Measurements from ENCODE around the gene CPZ.
"Not testable (repeated sequence)": the region's sequence is repeated elsewhere in the genome, so short reads cannot be mapped to it uniquely, and the experiment has no call there.

CPZ gene

GRCh38 chr4:8630240-8630905 lies 37.8 kb downstream of the CPZ start:
- not testable (repeated sequence) for H2AFZ ChIP-seq (ENCODE audit: insufficient read depth, low read length, poor library complexity); H3K14ac ChIP-seq (ENCODE audit: low read length); H3K4ac ChIP-seq (ENCODE audit: low read depth, low read length); H2BK5ac ChIP-seq (ENCODE audit: low read depth, low read length, poor library complexity); DNase-seq; H4K12ac ChIP-seq (ENCODE audit: low read depth, low read length); H3K23ac ChIP-seq (ENCODE audit: low read length); H3K9ac ChIP-seq (ENCODE audit: low read length); H3K27ac ChIP-seq (ENCODE audit: low read depth, low read length); H3K4me2 ChIP-seq (ENCODE audit: low read length); H3K79me2 ChIP-seq (ENCODE audit: control insufficient read depth, insufficient read depth, low read length, poor library complexity); H3K79me1 ChIP-seq (ENCODE audit: low read length); H2AK5ac ChIP-seq (ENCODE audit: low read length); H2BK12ac ChIP-seq (ENCODE audit: low read length); H2BK120ac ChIP-seq (ENCODE audit: insufficient read depth, low read length, poor library complexity); H4K8ac ChIP-seq (ENCODE audit: low read depth, low read length); H3K36me3 ChIP-seq (ENCODE audit: control insufficient read depth in 1 of 2, insufficient read depth in 2 of 2, low read length in 2 of 2); H3K27me3 ChIP-seq (ENCODE audit: insufficient read depth, low read length); H4K91ac ChIP-seq (ENCODE audit: low read depth, low read length); H3K18ac ChIP-seq (ENCODE audit: low read length); H3K4me3 ChIP-seq (ENCODE audit: low read depth, low read length); H3K4me1 ChIP-seq (ENCODE audit: control insufficient read depth in 1 of 2, insufficient read depth in 2 of 2, low read length in 2 of 2); H3K9me3 ChIP-seq (ENCODE audit: insufficient read depth, low read depth, low read length)
- no CpG with 5 or more reads among the region's 29 CpGs for WGBS (ENCODE audit: extremely low coverage, insufficient coverage, insufficient read length)

GRCh38 chr4:8631896-8632295 lies 39.3 kb downstream of the CPZ start:
- H2BK12ac ChIP-seq (ENCODE audit: low read length); H3K9ac ChIP-seq (ENCODE audit: low read length); H3K23ac ChIP-seq (ENCODE audit: low read length); H3K4ac ChIP-seq (ENCODE audit: low read depth, low read length); H2AK5ac ChIP-seq (ENCODE audit: low read length); H3K79me2 ChIP-seq (ENCODE audit: control insufficient read depth, insufficient read depth, low read length, poor library complexity); H2AFZ ChIP-seq (ENCODE audit: insufficient read depth, low read length, poor library complexity); H4K91ac ChIP-seq (ENCODE audit: low read depth, low read length); DNase-seq; H3K18ac ChIP-seq (ENCODE audit: low read length); H3K14ac ChIP-seq (ENCODE audit: low read length); H3K79me1 ChIP-seq (ENCODE audit: low read length); H3K4me2 ChIP-seq (ENCODE audit: low read length); H3K4me3 ChIP-seq (ENCODE audit: low read depth, low read length); H2BK5ac ChIP-seq (ENCODE audit: low read depth, low read length, poor library complexity); H3K36me3 ChIP-seq (ENCODE audit: control insufficient read depth in 1 of 2, insufficient read depth in 2 of 2, low read length in 2 of 2); H3K4me1 ChIP-seq (ENCODE audit: control insufficient read depth in 1 of 2, insufficient read depth in 2 of 2, low read length in 2 of 2); H4K8ac ChIP-seq (ENCODE audit: low read depth, low read length); H2BK120ac ChIP-seq (ENCODE audit: insufficient read depth, low read length, poor library complexity); H3K27ac ChIP-seq (ENCODE audit: low read depth, low read length); H4K12ac ChIP-seq (ENCODE audit: low read depth, low read length); H3K27me3 ChIP-seq (ENCODE audit: insufficient read depth, low read length); H3K9me3 ChIP-seq (ENCODE audit: insufficient read depth, low read depth, low read length): not testable (repeated sequence)
- WGBS (ENCODE audit: extremely low coverage, insufficient coverage, insufficient read length) = no CpG with 5 or more reads among the region's 6 CpGs

- not testable (repeated sequence) for H2BK120ac ChIP-seq (ENCODE audit: insufficient read depth, low read length, poor library complexity); H3K9ac ChIP-seq (ENCODE audit: low read length); H2AK5ac ChIP-seq (ENCODE audit: low read length); H4K91ac ChIP-seq (ENCODE audit: low read depth, low read length); H3K79me1 ChIP-seq (ENCODE audit: low read length); H3K27me3 ChIP-seq (ENCODE audit: insufficient read depth, low read length); H4K8ac ChIP-seq (ENCODE audit: low read depth, low read length); H3K4me1 ChIP-seq (ENCODE audit: control insufficient read depth in 1 of 2, insufficient read depth in 2 of 2, low read length in 2 of 2); H4K12ac ChIP-seq (ENCODE audit: low read depth, low read length); DNase-seq; H3K23ac ChIP-seq (ENCODE audit: low read length); H3K4me2 ChIP-seq (ENCODE audit: low read length); H3K27ac ChIP-seq (ENCODE audit: low read depth, low read length); H3K4ac ChIP-seq (ENCODE audit: low read depth, low read length); H2BK12ac ChIP-seq (ENCODE audit: low read length); H3K4me3 ChIP-seq (ENCODE audit: low read depth, low read length); H3K9me3 ChIP-seq (ENCODE audit: insufficient read depth, low read depth, low read length); H3K14ac ChIP-seq (ENCODE audit: low read length); H3K18ac ChIP-seq (ENCODE audit: low read length); H3K79me2 ChIP-seq (ENCODE audit: control insufficient read depth, insufficient read depth, low read length, poor library complexity); H2BK5ac ChIP-seq (ENCODE audit: low read depth, low read length, poor library complexity); H2AFZ ChIP-seq (ENCODE audit: insufficient read depth, low read length, poor library complexity); H3K36me3 ChIP-seq (ENCODE audit: control insufficient read depth in 1 of 2, insufficient read depth in 2 of 2, low read length in 2 of 2)
- no CpG with 5 or more reads among the region's 11 CpGs for WGBS (ENCODE audit: extremely low coverage, insufficient coverage, insufficient read length)
These were observed 42.2 kb downstream of the CPZ start for GRCh38 chr4:8634773-8635172.

DNA sequence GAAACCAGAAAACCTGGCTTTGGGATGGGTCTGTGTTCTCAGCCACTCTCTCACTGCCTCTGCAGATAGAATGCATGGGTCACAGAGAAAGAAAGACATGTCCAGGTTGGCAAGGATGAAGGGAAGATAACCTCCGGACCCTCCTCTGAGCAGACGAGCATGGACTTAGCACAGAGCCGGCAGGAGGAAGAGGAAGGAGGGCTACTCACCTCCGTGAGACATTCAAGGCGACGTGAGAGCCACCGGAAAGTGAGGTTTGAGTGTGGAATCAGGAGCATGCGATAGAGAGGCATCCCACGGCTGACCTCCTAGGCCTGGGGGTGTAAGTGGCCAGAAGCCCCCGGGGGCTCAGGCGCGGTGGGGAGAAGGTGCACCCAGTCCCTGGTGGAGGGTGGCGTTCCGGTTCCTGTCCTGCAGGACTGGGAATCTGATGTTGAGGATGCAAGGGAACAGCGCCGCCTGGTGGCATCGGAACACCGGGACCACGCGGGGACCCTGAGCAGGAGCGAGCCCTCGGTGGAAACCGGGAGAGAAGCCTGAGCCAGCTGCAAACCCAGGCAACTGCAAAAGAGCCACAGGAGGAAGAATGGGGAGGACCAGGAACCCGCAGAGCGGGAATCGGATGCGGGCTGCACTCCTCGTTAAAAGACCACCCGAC lies 43.5 kb downstream of the CPZ start:
- not testable (repeated sequence) for H2AK5ac ChIP-seq (ENCODE audit: low read length); H3K27ac ChIP-seq (ENCODE audit: low read depth, low read length); H3K4me1 ChIP-seq (ENCODE audit: control insufficient read depth in 1 of 2, insufficient read depth in 2 of 2, low read length in 2 of 2); H3K9ac ChIP-seq (ENCODE audit: low read length); H3K18ac ChIP-seq (ENCODE audit: low read length); H2BK120ac ChIP-seq (ENCODE audit: insufficient read depth, low read length, poor library complexity); H3K4me3 ChIP-seq (ENCODE audit: low read depth, low read length); H3K4ac ChIP-seq (ENCODE audit: low read depth, low read length); H3K4me2 ChIP-seq (ENCODE audit: low read length); H3K36me3 ChIP-seq (ENCODE audit: control insufficient read depth in 1 of 2, insufficient read depth in 2 of 2, low read length in 2 of 2); H4K91ac ChIP-seq (ENCODE audit: low read depth, low read length); H3K23ac ChIP-seq (ENCODE audit: low read length); H2BK5ac ChIP-seq (ENCODE audit: low read depth, low read length, poor library complexity); H4K8ac ChIP-seq (ENCODE audit: low read depth, low read length); DNase-seq; H2AFZ ChIP-seq (ENCODE audit: insufficient read depth, low read length, poor library complexity); H4K12ac ChIP-seq (ENCODE audit: low read depth, low read length); H3K27me3 ChIP-seq (ENCODE audit: insufficient read depth, low read length); H3K14ac ChIP-seq (ENCODE audit: low read length); H3K9me3 ChIP-seq (ENCODE audit: insufficient read depth, low read depth, low read length); H2BK12ac ChIP-seq (ENCODE audit: low read length); H3K79me1 ChIP-seq (ENCODE audit: low read length); H3K79me2 ChIP-seq (ENCODE audit: control insufficient read depth, insufficient read depth, low read length, poor library complexity)
- no CpG with 5 or more reads among the region's 29 CpGs for WGBS (ENCODE audit: extremely low coverage, insufficient coverage, insufficient read length)

All from trophoblast cell (in vitro differentiated cells and primary cell).